ENCODE results near the gene DNAH14.

Gene DNAH14

GRCh38 chr1:225396357-225396756 is 466.9 kb downstream of the DNAH14 start:
- TF ChIP-seq ZBTB7A (IDR thresholded peaks at IDR 0.05; ENCODE audit: low read depth) (no peak), YY1 (IDR thresholded peaks at IDR 0.05; ENCODE audit: low read depth) (no peak), REST (IDR thresholded peaks at IDR 0.05; ENCODE audit: low read depth) (no peak), RAD21 (IDR thresholded peaks at IDR 0.05; ENCODE audit: low read depth) (no peak), EGR1 (IDR thresholded peaks at IDR 0.05) (no peak), USF1 (IDR thresholded peaks at IDR 0.05) (no peak), FOXM1 (IDR thresholded peaks at IDR 0.05; ENCODE audit: borderline replicate concordance, low read depth) (no peak), NFIC (IDR thresholded peaks at IDR 0.05) (no peak), TAF1 (IDR thresholded peaks at IDR 0.05; ENCODE audit: low read depth) (no peak), CEBPB (IDR thresholded peaks at IDR 0.05) (no peak), TCF12 (IDR thresholded peaks at IDR 0.05; ENCODE audit: low read depth) (no peak), MAX (IDR thresholded peaks at IDR 0.05) (no peak), EP300 (IDR thresholded peaks at IDR 0.05; ENCODE audit: borderline replicate concordance) (no peak), CREB1 (IDR thresholded peaks at IDR 0.05; ENCODE audit: low read depth) (no peak), TEAD4 (IDR thresholded peaks at IDR 0.05) (no peak)

- TF ChIP-seq TEAD4 (IDR thresholded peaks at IDR 0.05) (no peak), ZBTB7A (IDR thresholded peaks at IDR 0.05; ENCODE audit: low read depth) (no peak), CEBPB (IDR thresholded peaks at IDR 0.05) (no peak), CREB1 (IDR thresholded peaks at IDR 0.05; ENCODE audit: low read depth) (no peak), YY1 (IDR thresholded peaks at IDR 0.05; ENCODE audit: low read depth) (no peak), RAD21 (IDR thresholded peaks at IDR 0.05; ENCODE audit: low read depth) (no peak), FOXM1 (IDR thresholded peaks at IDR 0.05; ENCODE audit: borderline replicate concordance, low read depth) (no peak), TCF12 (IDR thresholded peaks at IDR 0.05; ENCODE audit: low read depth) (no peak), EGR1 (IDR thresholded peaks at IDR 0.05) (no peak), TAF1 (IDR thresholded peaks at IDR 0.05; ENCODE audit: low read depth) (no peak), REST (IDR thresholded peaks at IDR 0.05; ENCODE audit: low read depth) (no peak)
Measured at GRCh38 chr1:225400968-225401367, 471.5 kb downstream of the DNAH14 start.

- no peak for TF ChIP-seq NFIC (IDR thresholded peaks at IDR 0.05)
- TF ChIP-seq RAD21 (IDR thresholded peaks at IDR 0.05; ENCODE audit: low read depth), result no peak
Measured at GRCh38 chr1:225406976-225407725, 477.7 kb downstream of the DNAH14 start.

GRCh38 chr1:225407755-225408154 is 478.3 kb downstream of the DNAH14 start:
- no peak for TF ChIP-seq CREB1 (IDR thresholded peaks at IDR 0.05; ENCODE audit: low read depth)
- no peak for TF ChIP-seq TAF1 (IDR thresholded peaks at IDR 0.05; ENCODE audit: low read depth)
- no peak for TF ChIP-seq ZBTB7A (IDR thresholded peaks at IDR 0.05; ENCODE audit: low read depth)
- no peak for TF ChIP-seq RAD21 (IDR thresholded peaks at IDR 0.05; ENCODE audit: low read depth)
- no peak for TF ChIP-seq CEBPB (IDR thresholded peaks at IDR 0.05)
- TF ChIP-seq EP300 (IDR thresholded peaks at IDR 0.05; ENCODE audit: borderline replicate concordance), result no peak
- no peak for TF ChIP-seq NFIC (IDR thresholded peaks at IDR 0.05)
- TF ChIP-seq TEAD4 (IDR thresholded peaks at IDR 0.05), result no peak
- TF ChIP-seq USF1 (IDR thresholded peaks at IDR 0.05), result no peak
- TF ChIP-seq REST (IDR thresholded peaks at IDR 0.05; ENCODE audit: low read depth), result no peak
- no peak for TF ChIP-seq MAX (IDR thresholded peaks at IDR 0.05)

All from Ishikawa (cell line).